ENCODE measurements around the gene ZBTB21. TPM values are rescaled to one million over a fixed set of nuclear protein-coding genes. Genes with fewer than 3 reads are reported as not detected.

ZBTB21 gene
- total and polyA plus RNA-seq, 9 of the 15 experiments (the other 6 are each of a cell fraction or from before 2014, with no cell fraction given) = 2.2 to 15.2 (median 8.7) TPM

- in situ Hi-C loops (cut with MboI) = no loop called here
- TF ChIP-seq BCOR (IDR thresholded peaks at IDR 0.05) = peak; percentile 11; the same call in 1 of the 2 replicates
- no peak for TF ChIP-seq ZKSCAN1 (IDR thresholded peaks at IDR 0.05; ENCODE audit: low read depth, low read length)
- TF ChIP-seq ZNF586 (CRISPR knock-in tag; conservative IDR thresholded peaks at IDR 0.05) = no peak
- TF ChIP-seq SIN3B (IDR thresholded peaks at IDR 0.05; ENCODE audit: low read depth) = no peak
- 0 out of 4 replicates have a peak, but pooled peaks of 1 of the 2 experiments have one; percentile 7 for TF ChIP-seq SIX5 (IDR thresholded peaks at IDR 0.05; ENCODE audit: borderline replicate concordance in 1 of 2, insufficient read depth in 1 of 2, low read depth in 1 of 2, low read length in 2 of 2)
- peak; percentile 72 for TF ChIP-seq PHF20 (IDR thresholded peaks at IDR 0.05; ENCODE audit: partially characterized antibody)
- no peak for TF ChIP-seq ASH1L (IDR thresholded peaks at IDR 0.05; ENCODE audit: borderline replicate concordance, low read depth, partially characterized antibody)
- TF ChIP-seq HSF4 (CRISPR knock-in tag; IDR thresholded peaks at IDR 0.05; ENCODE audit: borderline replicate concordance) = no peak
- TF ChIP-seq HNRNPLL (IDR thresholded peaks at IDR 0.05; ENCODE audit: low read depth, low read length, poor library complexity, severe bottlenecking) = no peak
- peak; percentile 33; the same call in 1 of the 2 replicates for TF ChIP-seq ZNF740 (CRISPR knock-in tag; IDR thresholded peaks at IDR 0.05)
- TF ChIP-seq ZNF740 (tag; IDR thresholded peaks at IDR 0.05) = no peak
- no peak for TF ChIP-seq POLR2AphosphoS5 (IDR thresholded peaks at IDR 0.05; ENCODE audit: control insufficient read depth, insufficient read depth, low read depth, low read length)
- TF ChIP-seq MYNN (IDR thresholded peaks at IDR 0.05) = no peak
- no peak for TF ChIP-seq MYNN (CRISPR knock-in tag; IDR thresholded peaks at IDR 0.05)
- peak in 1 of 2 experiments; percentile 16; a peak in 1 of 4 replicates for TF ChIP-seq HDAC1 (IDR thresholded peaks at IDR 0.05)
- no peak for TF ChIP-seq TFE3 (CRISPR knock-in tag; IDR thresholded peaks at IDR 0.05)
- 0 out of 4 replicates have a peak, but pooled peaks have one; percentile 13 to 35 for TF ChIP-seq TRIM24 (IDR thresholded peaks at IDR 0.05)
- TF ChIP-seq ZKSCAN3 (CRISPR knock-in tag; IDR thresholded peaks at IDR 0.05) = no peak
- TF ChIP-seq HBP1 (CRISPR knock-in tag; IDR thresholded peaks at IDR 0.05) = peak; percentile 26; the same call in 1 of the 2 replicates
Measured at GRCh38 chr21:42027085-42027821, 17.1 kb upstream of the ZBTB21 start.

More at GRCh38 chr21:42027085-42027821, 17.1 kb upstream of the ZBTB21 start:
- no peak for DNase-seq (ENCODE audit: extremely low read depth in 1 of 4, low spot score in 3 of 4)
- Histone ChIP-seq H2AFZ (ENCODE audit: low read depth, low read length) (0 out of 2 replicates have a peak overlapping the region, but pooled peaks have one; percentile 16), H3K4me3 (no peak overlapping the region), H3K27me3 (ENCODE audit: control insufficient read depth in 2 of 2, insufficient read depth in 2 of 2, low read length in 2 of 2) (peaks cover 68 to 77% of the 10 kb centered on the region in 2 experiments), H3K79me2 (ENCODE audit: control insufficient read depth, insufficient read depth, low read length) (no peaks in the 10 kb centered on the region), H3K4me2 (ENCODE audit: insufficient read depth, low read length) (no peak overlapping the region), H3K36me3 (ENCODE audit: control insufficient read depth, insufficient read depth, low read length) (no peaks in the 10 kb centered on the region), H3K4me1 (replicated peaks in 1 of 2; ENCODE audit: control insufficient read depth in 2 of 2, insufficient read depth in 2 of 2, low read length in 2 of 2) (peaks cover 0 to 3% of the 10 kb centered on the region in 2 experiments; a peak in 1 of 5 replicates), H3K9me1 (ENCODE audit: control insufficient read depth, insufficient read depth, low read length) (no peaks in the 10 kb centered on the region), H4K20me1 (replicated peaks; ENCODE audit: control insufficient read depth, insufficient read depth, low read length) (peaks cover 13% of the 10 kb centered on the region; the same call in 1 of the 2 replicates), H3K27ac (ENCODE audit: extremely low read depth, low read depth, low read length) (no peak overlapping the region), H3K9ac (ENCODE audit: insufficient read depth in 1 of 2, low read depth in 2 of 2, low read length in 2 of 2) (no peak overlapping the region), H3K9me3 (replicated peaks; ENCODE audit: control insufficient read depth, insufficient read depth, low read depth, low read length) (no peaks in the 10 kb centered on the region)
- no TSS peak for BruUV-seq (replicated peaks)
- CTCF ChIA-PET (ENCODE audit: low intra/inter-chr PET ratio) = no interaction called here
- no peak for ATAC-seq
- peak; percentile 80 for FAIRE-seq
- intact Hi-C loops (cut with micrococcal nuclease) = loop anchor here (10.0 kb wide), 1 partner anchor 58 kb away; no protein-coding TSS in a partner anchor
- POLR2A ChIA-PET = interaction anchor here (1.1 kb wide), 1 partner anchor 12 kb away, joined by 4 read pairs; no protein-coding TSS in a partner anchor
- 11% methylated on average over 6 of the region's 6 CpGs for WGBS (ENCODE audit: insufficient coverage, low coverage, missing lambda C conversion rate)

All from K562 (cell line).